ENCODE measurements around the gene LINC00632. TPM values are rescaled to one million over a fixed set of nuclear protein-coding genes. Genes with fewer than 3 reads are reported as not detected.

LINC00632 gene
- total and polyA plus RNA-seq, 2 donors, result 3.9 to 20.5 TPM

Other genes with a start within 250 kb of the LINC00632 start
- 0.05 TPM for gene SOX3, start 204.7 kb upstream of the LINC00632 start, total RNA-seq
- gene SOX3, start 204.7 kb upstream of the LINC00632 start, polyA plus RNA-seq, result 0.02 TPM